ENCODE results near the gene NTN5.
"Not testable (repeated sequence)": the region's sequence is repeated elsewhere in the genome, so short reads cannot be mapped to it uniquely, and the experiment has no call there.

NTN5 gene

GRCh38 chr19:48696353-48697010 is 23.7 kb upstream of the NTN5 start:
- DNase-seq (ENCODE audit: low read depth, low spot score), result peak; percentile 75

DNA sequence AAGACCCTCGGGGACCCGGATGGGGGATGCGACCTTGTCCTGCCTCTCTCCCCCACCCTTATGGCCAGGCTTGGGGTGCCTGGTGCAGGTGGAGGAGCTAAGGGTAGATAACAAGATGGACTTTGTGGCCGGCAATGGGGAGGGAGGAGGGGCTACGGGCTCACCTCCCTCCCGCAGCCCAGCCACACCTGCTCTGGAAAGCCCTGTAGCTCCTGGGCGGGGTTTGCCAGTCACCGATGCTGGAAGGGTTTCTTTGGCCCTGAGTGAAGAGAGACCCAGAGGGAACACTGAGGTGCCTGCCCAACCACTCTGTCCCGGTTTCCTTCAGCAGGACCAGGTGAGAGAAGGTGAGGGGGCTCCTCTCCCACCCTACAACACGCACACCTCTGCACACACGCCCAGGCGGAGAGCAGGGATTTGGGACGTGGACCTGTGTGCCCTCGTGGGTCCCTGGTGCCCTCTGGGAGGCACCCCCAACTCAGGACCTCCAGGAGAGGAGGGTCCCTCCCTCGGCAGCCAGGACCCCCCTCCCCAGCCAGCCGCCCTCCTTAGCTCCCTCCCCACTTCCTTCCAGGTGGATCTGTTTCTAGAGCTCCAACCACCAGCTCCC is 23.0 kb upstream of the NTN5 start, which contains the start of gene FUT2:
TSS of gene FUT2 (plus strand) at position 229 of the 610 bp plus-strand sequence. CDS start 6,986 bp downstream, outside the sequence.
- no peak for DNase-seq (ENCODE audit: low read depth, low spot score)

DNA sequence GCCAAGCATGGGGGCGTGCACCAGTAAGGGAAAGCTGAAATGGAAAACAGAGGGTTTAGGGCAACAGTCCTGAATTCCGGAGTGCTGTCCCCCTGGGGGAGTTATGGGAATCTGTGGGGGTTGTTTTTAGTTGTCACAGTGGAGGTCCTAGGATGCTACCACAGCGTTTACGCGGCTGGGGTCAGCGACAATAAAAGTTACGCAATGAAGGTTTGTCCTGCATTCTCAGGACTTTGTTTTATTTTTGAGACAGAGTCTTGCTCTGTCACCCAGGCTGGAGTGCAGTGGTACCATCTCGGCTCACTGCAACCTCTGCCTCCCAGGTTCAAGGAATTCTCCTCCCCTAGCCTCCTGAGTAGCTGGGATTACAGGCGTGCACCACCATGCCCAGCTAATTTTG is 20.8 kb upstream of the NTN5 start:
- DNase-seq (ENCODE audit: low read depth, low spot score), result not testable (repeated sequence)

DNA sequence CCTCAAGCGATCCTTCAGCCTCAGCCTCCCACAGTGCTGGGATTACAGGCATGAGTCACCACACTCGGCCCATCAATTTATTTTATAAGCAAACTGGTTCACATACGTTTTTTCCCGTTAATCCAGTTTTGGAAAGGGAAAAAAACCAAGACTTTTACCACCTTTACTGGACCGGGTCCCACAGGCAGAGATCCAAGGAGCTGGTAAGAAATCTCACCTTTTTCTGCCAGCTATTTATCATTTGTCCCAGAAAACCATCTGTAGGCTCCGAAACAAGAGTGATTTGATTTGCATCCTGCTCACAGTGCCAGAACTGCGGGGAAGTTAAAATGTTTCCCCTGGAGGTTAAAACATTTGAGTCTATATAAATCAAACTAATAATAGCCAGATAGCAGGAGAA is 16.6 kb upstream of the NTN5 start:
- no peak for DNase-seq (ENCODE audit: low read depth, low spot score)

DNA sequence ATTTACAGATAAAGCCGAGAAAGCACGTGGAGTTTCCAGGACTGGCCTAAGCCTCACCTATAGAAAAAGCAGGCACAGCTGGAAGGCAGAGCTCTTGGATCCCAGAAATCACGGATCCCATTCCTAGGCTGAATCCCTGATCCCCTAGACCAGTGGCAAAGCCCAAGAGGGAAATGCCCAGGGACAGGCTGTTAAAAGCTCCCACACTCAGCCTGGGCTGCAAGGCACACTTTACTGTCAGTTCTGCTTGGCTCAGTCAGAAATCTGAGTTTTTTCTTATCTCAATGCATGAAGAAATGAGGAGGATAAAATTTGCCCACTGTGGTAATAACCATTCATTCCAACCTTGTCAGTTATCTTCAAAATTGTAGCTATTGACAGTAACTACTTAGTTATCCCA is 15.0 kb upstream of the NTN5 start:
- no peak for DNase-seq (ENCODE audit: low read depth, low spot score)

DNA sequence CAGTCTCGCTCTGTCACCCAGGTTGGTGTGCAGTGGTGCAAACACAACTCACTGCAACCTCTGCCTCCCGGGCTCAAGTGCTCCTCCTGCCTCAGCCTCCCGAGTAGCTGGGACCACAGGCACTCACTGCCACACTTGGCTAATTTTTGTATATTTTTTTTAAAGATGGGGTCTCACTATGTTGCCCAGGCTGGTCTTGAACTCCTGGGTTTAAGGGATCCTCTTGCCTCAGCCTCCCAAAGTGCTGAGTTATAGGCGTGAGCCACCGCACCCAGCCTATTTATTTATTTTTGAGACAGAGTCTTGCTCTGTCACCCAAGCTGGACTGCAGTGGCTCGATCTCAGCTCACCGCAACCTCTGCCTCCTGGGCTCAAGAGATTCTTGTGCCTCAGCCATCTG is 13.8 kb upstream of the NTN5 start:
- DNase-seq (ENCODE audit: low read depth, low spot score), result not testable (repeated sequence)

DNA sequence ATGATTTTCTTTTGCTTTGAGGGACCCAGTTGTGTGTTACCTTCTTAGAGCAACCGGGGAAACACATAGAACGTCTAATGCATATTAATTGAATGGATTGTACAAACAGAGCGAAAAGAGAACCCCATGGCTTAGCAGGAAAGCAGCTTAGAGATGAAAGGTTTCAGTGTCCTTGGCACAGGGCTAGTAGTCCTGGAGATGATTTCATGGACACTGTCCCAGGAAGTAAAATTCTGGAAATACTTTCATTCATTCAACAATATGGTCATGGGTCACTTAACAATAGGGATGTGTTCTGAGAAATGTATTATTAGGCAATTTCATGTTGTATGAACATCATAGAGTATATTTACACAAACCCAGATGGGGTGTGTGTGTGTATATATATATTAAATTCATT is 13.3 kb upstream of the NTN5 start:
- no peak for DNase-seq (ENCODE audit: low read depth, low spot score)

DNA sequence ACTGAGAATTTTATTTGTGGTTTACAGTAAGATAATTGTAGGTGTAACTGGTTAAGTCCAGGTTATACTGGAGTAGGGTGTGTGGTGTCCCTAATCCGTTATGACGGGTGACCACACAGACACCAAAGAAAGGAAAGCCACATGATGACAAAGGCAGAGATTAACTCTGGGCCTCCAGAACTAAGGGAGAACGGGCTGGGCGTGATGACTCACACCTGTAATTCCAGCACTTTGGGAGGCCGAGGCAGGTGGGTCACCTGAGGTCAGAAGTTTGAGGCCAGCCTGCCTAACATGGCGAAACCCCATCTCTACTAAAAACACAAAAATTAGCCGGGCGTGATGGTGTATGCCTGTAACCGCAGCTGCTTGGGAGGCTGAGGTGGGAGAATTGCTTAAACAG is 12.8 kb upstream of the NTN5 start:
- DNase-seq (ENCODE audit: low read depth, low spot score), result no peak

- no peak for DNase-seq (ENCODE audit: low read depth, low spot score)
These were observed 10.5 kb upstream of the NTN5 start for GRCh38 chr19:48683349-48683748.

DNA sequence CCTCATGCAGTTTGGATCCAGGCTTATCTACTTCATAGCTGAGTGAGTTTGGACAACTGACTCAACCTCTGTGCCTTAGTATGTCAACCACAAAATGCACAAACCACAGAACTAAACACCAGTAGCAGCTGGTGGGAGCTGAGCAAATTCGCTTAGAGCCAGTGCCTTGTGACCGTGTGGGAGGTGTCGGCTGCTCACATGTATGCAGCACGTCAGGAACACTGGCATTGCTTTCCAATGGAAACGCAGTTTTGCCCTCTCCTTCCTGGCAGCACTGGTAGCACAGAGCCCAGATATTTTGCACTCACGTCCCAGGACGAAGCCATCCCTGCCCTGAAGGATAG is 8.3 kb upstream of the NTN5 start:
- DNase-seq (ENCODE audit: low read depth, low spot score), result no peak

DNA sequence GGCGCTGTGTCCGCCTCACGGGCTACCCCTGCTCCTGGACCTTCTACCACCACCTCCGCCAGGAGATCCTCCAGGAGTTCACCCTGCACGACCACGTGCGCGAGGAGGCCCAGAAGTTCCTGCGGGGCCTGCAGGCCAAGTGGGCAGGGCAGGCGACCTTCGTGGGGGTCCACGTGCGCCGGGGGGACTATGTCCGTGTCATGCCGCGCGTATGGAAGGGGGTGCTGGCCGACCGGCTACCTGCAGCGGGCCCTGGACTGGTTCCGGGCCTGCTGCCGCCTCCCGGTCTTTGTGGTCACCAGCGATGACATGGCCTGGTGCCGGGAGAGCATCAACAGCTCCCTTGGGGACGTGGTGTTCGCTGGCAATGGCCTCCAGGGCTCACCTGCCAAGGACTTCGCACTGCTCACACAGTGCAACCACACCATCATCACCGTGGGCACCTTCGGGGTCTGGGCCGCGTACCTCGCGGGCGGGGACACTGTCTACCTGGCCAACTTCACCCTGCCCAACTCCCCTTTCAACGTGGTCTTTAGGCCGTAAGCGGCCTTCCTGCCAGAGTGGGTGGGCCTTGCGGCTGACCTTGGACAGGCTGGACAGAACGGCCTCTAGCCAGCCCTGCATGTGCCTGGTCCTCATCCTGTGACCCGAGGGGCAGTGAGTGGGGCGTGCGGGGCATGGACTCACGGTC is 7.8 kb upstream of the NTN5 start:
- DNase-seq (ENCODE audit: low read depth, low spot score), result no peak

DNA sequence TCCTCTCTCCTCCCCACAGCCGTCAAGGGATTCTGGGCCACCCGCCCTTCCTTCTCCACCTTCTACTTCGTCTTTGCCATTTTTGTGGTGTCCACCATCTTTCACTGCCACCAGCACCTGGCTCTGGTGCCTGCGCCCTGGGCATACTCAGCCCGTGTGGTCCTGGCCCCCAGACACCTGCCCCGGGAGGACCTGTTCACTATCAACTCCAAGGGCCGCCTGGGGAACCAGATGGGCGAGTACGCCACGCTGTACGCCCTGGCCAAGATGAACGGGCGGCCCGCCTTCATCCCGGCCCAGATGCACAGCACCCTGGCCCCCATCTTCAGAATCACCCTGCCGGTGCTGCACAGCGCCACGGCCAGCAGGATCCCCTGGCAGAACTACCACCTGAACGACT is 7.2 kb upstream of the NTN5 start:
- DNase-seq (ENCODE audit: low read depth, low spot score), result not testable (repeated sequence)

DNA sequence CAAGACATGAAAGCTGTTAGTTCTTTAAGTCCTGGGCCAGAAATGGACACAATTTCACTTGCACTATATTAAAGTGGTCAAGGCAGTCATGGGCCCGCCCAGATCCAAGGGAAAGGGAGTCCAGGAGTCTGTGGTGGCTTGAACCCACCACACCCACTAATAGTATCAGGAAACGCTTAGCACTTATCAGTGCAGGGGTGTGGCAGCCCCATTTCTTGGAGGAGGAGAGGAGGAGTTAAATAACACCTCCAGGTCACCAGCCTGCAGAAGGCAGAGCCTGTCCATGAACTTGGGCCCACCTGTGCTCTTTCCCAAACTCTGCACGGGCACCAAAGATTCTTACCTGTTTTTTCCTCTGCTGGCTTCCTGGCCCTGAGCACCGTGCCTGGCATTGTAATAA is 5.4 kb upstream of the NTN5 start:
- no peak for DNase-seq (ENCODE audit: low read depth, low spot score)

GRCh38 chr19:48676887-48677286 is 4.1 kb upstream of the NTN5 start:
- no peak for DNase-seq (ENCODE audit: low read depth, low spot score)

DNA sequence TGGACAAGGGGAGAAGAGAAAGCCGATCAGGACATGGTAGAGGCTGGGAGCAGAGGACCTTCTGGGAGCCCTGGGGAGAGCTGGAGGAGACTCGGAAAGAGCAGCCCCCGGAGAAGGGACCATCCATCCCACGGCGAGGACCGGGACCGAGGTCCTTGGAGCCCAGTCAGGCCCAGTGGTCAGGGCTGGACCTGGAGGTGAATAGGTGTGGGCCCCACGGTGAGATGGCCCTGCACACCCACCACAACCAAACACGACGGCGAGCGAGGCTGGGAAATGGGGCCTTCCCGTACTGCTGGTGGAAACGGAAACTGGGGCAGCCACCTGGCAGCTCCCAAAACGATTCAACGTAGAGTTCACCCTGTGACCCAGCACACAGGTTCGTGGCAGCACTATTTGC is 3.7 kb upstream of the NTN5 start:
- no peak for DNase-seq (ENCODE audit: low read depth, low spot score)

DNA sequence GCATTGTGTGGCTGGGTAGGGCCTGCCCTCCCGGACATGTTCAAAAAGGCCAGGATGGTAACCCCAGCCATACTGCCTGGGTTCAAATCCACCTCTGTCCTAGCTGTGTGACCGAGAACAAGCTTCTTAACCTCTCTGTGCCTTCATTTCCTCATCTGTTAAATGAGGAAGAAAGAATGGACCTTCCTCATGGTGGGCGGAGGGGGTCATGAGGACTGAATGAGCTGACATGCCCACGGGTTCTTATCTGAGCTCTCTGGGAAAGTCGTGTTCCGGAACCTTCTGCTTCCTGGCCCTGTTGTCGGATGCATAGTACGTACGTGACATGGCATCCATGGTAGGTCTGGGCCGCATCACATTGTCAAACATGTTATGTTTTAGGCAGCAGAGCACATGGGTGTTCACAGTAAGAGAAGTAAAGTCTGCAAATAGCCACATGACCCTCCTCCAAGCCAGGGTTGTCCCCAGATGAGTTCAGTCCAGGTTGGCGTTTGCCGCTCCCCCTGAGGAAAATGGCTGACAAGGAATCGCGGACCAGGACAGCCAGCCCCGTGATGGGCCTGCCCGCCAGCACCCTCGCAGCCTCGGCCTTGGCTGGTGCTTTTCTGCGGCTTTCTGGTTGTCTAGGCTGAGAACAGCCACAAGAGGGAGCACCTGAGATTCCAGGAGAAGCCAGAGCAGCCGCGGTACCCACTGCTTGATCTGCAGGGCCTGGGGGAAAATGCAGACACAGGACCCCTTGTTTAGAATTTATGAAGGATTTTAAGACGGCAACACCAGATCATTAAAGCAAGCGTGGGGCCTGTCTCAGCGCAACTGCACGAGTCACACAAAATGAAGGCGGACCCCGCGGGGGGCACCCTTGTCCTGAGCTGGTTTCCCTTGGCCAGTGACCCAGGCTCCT is 2.4 kb upstream of the NTN5 start:
- peak; percentile 76 for DNase-seq (ENCODE audit: low read depth, low spot score)

DNA sequence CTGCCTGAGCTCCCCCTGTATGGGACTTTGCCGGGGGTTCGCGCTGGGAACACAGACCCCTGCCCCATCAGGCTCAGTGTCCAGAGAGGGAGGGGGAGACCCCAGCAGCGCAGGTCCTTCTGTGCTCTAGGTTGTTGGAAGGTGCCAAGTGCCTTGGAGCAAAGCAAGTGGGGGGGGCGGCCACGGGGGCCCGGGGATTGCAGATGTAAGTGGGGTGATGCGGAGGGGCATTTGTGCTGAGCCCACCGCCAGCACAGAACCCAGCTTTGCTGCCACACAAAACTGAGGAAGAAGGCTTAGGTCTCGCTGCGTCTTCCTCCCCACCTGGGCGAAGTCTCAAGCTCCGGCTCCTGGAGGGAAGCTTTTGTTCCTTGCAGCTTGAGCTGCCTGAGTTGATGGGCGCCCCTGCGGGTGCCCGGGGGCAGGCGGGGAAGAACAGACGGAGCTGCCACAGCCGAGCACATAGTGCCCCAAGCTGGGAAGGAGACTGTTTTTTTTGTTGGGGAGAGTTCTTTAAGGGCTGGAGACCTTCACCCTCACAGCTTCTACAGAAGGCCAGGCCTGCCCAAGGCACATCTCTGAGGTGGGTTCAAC is 1.5 kb upstream of the NTN5 start:
- DNase-seq (ENCODE audit: low read depth, low spot score), result no peak

- no peak for DNase-seq (ENCODE audit: low read depth, low spot score)
These were observed 751 bp upstream of the NTN5 start for GRCh38 chr19:48673436-48674100.

- no peak for DNase-seq (ENCODE audit: low read depth, low spot score)
These were observed 1.3 kb downstream of the NTN5 start for GRCh38 chr19:48671446-48671995.

GRCh38 chr19:48670699-48671445 is 1.9 kb downstream of the NTN5 start:
- DNase-seq (ENCODE audit: low read depth, low spot score), result no peak
